HepG2 (cell line): ENCODE results near the gene SLC12A5. TPM values are rescaled to one million over a fixed set of nuclear protein-coding genes. Genes with fewer than 3 reads are reported as not detected.

Experiments
- BHLHE40 ChIP-seq: IDR thresholded peaks from 2 replicates; pipeline ENCODE4 v1.6.1; 2011; ENCODE audit warnings: low read length, improper control_type of control experiment
- MED8 ChIP-seq: sonication (generic); formaldehyde crosslinking; IDR thresholded peaks from 2 replicates; pipeline ENCODE4 v1.8.1; 2023; ENCODE audit warnings: mild to moderate bottlenecking, missing genetic modification reagents; ENCODE audit not compliant: insufficient replicate concordance
- NCOA5 ChIP-seq: sonication (generic); formaldehyde crosslinking; IDR thresholded peaks from 2 replicates; pipeline ENCODE4 v1.4.0; 2020; ENCODE audit warnings: missing genetic modification reagents
- NONO ChIP-seq, 2 experiments: fragments of 450-650 bp in 1 of 2; sonication (generic) in 1 of 2; formaldehyde crosslinking in 1 of 2; IDR thresholded peaks in 1 of 2; conservative IDR thresholded peaks in 1 of 2; 2 replicates each; pipeline versions ENCODE4 v1.6.1 to v1.8.0; 2017 to 2022; ENCODE audit warnings: mild to moderate bottlenecking in 1 of 2, missing genetic modification reagents in 1 of 2, moderate library complexity in 1 of 2
- PCBP2 ChIP-seq: fragments of 200-400 bp; formaldehyde crosslinking; optimal IDR thresholded peaks from 2 replicates; pipeline ENCODE3; 2018; ENCODE audit warnings: low read length, low read depth; ENCODE audit not compliant: poor library complexity, severe bottlenecking
- PHF20 ChIP-seq: sonication (generic); formaldehyde crosslinking; IDR thresholded peaks from 2 replicates; pipeline ENCODE4 v1.5.0; 2020; ENCODE audit warnings: mild to moderate bottlenecking, missing genetic modification reagents
- RBM22 ChIP-seq: fragments of 200-400 bp; formaldehyde crosslinking; optimal IDR thresholded peaks from 2 replicates; pipeline ENCODE3; 2017; ENCODE audit warnings: mild to moderate bottlenecking, low read length, moderate library complexity
- SALL1 ChIP-seq: sonication (generic); formaldehyde crosslinking; IDR thresholded peaks from 2 replicates; pipeline ENCODE4 v1.8.0; 2022; ENCODE audit warnings: mild to moderate bottlenecking, missing genetic modification reagents
- SP1 ChIP-seq, 2 experiments: fragments of 450-650 bp in 1 of 2; sonication (generic) in 1 of 2; formaldehyde crosslinking in 1 of 2; IDR thresholded peaks; 2 replicates each; pipeline versions ENCODE4 v1.4.0 to v1.6.1; 2016 to 2020; ENCODE audit warnings: missing genetic modification reagents in 1 of 2
- TEF ChIP-seq: sonication (generic); formaldehyde crosslinking; IDR thresholded peaks from 2 replicates; pipeline ENCODE4 v1.5.0; 2020; ENCODE audit warnings: missing genetic modification reagents
- TP53 ChIP-seq: sonication (generic); formaldehyde crosslinking; conservative IDR thresholded peaks from 2 replicates; pipeline ENCODE4 v1.4.0; 2020; ENCODE audit warnings: missing genetic modification reagents
- TSC22D2 ChIP-seq: sonication (generic); formaldehyde crosslinking; IDR thresholded peaks from 2 replicates; pipeline ENCODE4 v1.5.1; 2020; ENCODE audit warnings: missing genetic modification reagents, mild to moderate bottlenecking, borderline replicate concordance
- USF2 ChIP-seq, 2 experiments: sonication (generic) in 1 of 2; formaldehyde crosslinking in 1 of 2; IDR thresholded peaks; 2 replicates each; pipeline versions ENCODE4 v1.5.1 to v1.6.1; 2011 to 2020; ENCODE audit warnings: borderline replicate concordance in 1 of 2, low read depth in 1 of 2, low read length in 1 of 2, mild to moderate bottlenecking in 1 of 2, missing genetic modification reagents in 1 of 2, moderate library complexity in 1 of 2
- ZEB1 ChIP-seq: IDR thresholded peaks from 2 replicates; pipeline ENCODE4 v1.6.1; 2012; ENCODE audit warnings: mild to moderate bottlenecking, low read depth, inconsistent platforms; ENCODE audit not compliant: insufficient replicate concordance
- ZNF160 ChIP-seq: sonication (generic); formaldehyde crosslinking; IDR thresholded peaks from 2 replicates; pipeline ENCODE4 v1.8.0; 2022; ENCODE audit warnings: mild to moderate bottlenecking, inconsistent platforms, missing genetic modification reagents
- ZNF460 ChIP-seq: sonication (generic); formaldehyde crosslinking; IDR thresholded peaks from 2 replicates; pipeline ENCODE4 v1.5.1; 2020; ENCODE audit warnings: missing genetic modification reagents, mild to moderate bottlenecking, borderline replicate concordance
- ZNF775 ChIP-seq: sonication (generic); formaldehyde crosslinking; IDR thresholded peaks from 2 replicates; pipeline ENCODE4 v1.4.0; 2020; ENCODE audit warnings: missing genetic modification reagents, mild to moderate bottlenecking, moderate library complexity, borderline replicate concordance
- polyA plus RNA-seq, 8 experiments: library from polyadenylated mRNA; depleted of rRNA in 3 of 8; stranded (reverse) in 7 of 8; unstranded in 1 of 8; fragments of >200 nt; fragmentation: Illumina TruSeq in 4 of 8; extraction: Trizol in 4 of 8; gene quantifications; 2 replicates each; pipeline versions ENCODE4 v1.2.1 to v1.2.3, GENCODE V29; 2011 to 2016; ENCODE audit warnings: low read depth in 4 of 8, missing spikeins in 1 of 8, mixed read lengths in 1 of 8; ENCODE audit not compliant: insufficient read depth in 1 of 8
- total RNA-seq, 5 experiments: library from RNA; depleted of rRNA; stranded (reverse); fragments of >200 nt; fragmentation: Illumina TruSeq; extraction: Trizol; gene quantifications; 2 replicates each; pipeline ENCODE4 v1.2.3, GENCODE V29; 2016; ENCODE audit warnings: low read depth in 1 of 5
- TF ChIP-seq, protein P1 (sequence below): IDR thresholded peaks from 2 replicates; pipeline ENCODE4 v1.6.1; 2016; ENCODE audit warnings: low read depth, missing genetic modification reagents, missing compliant biosample characterization
- TF ChIP-seq, protein P2 (sequence below): IDR thresholded peaks from 2 replicates; pipeline ENCODE4 v1.6.1; 2016; ENCODE audit warnings: low read depth, borderline replicate concordance
- TF ChIP-seq, protein P3 (sequence below): sonication (generic); formaldehyde crosslinking; IDR thresholded peaks from 2 replicates; pipeline ENCODE4 v1.5.1; 2020; ENCODE audit warnings: mild to moderate bottlenecking, moderate library complexity, missing genetic modification reagents

Gene SLC12A5
- total and polyA plus RNA-seq, 2 of the 13 experiments (the other 11 are each of a cell fraction or from before 2014, with no cell fraction given) = 4.3 to 5.4 TPM

- TF ChIP-seq USF2 (IDR thresholded peaks at IDR 0.05; ENCODE audit: low read depth, low read length) (no peak), USF2 (CRISPR knock-in tag; IDR thresholded peaks at IDR 0.05; ENCODE audit: borderline replicate concordance) (no peak; the same call in 1 of the 2 replicates), ZEB1 (no peak), TSC22D2 (CRISPR knock-in tag) (no peak), SP1 (IDR thresholded peaks at IDR 0.05) (no peak), SP1 (CRISPR knock-in tag; IDR thresholded peaks at IDR 0.05) (no peak), MED8 (no peak), ZNF775 (no peak), TP53 (0 out of 2 replicates have a peak, but pooled peaks have one; percentile 2), ZNF160 (CRISPR knock-in tag) (no peak), TEF (CRISPR knock-in tag) (no peak), RBM22 (no peak), NONO (IDR thresholded peaks at IDR 0.05) (no peak), NONO (CRISPR knock-in tag; conservative IDR thresholded peaks at IDR 0.05) (no peak), BHLHE40 (no peak), PCBP2 (no peak), PHF20 (CRISPR knock-in tag) (no peak), ZNF460 (CRISPR knock-in tag) (no peak), NCOA5 (no peak), SALL1 (CRISPR knock-in tag) (no peak)
- TF ChIP-seq, protein P1, sequence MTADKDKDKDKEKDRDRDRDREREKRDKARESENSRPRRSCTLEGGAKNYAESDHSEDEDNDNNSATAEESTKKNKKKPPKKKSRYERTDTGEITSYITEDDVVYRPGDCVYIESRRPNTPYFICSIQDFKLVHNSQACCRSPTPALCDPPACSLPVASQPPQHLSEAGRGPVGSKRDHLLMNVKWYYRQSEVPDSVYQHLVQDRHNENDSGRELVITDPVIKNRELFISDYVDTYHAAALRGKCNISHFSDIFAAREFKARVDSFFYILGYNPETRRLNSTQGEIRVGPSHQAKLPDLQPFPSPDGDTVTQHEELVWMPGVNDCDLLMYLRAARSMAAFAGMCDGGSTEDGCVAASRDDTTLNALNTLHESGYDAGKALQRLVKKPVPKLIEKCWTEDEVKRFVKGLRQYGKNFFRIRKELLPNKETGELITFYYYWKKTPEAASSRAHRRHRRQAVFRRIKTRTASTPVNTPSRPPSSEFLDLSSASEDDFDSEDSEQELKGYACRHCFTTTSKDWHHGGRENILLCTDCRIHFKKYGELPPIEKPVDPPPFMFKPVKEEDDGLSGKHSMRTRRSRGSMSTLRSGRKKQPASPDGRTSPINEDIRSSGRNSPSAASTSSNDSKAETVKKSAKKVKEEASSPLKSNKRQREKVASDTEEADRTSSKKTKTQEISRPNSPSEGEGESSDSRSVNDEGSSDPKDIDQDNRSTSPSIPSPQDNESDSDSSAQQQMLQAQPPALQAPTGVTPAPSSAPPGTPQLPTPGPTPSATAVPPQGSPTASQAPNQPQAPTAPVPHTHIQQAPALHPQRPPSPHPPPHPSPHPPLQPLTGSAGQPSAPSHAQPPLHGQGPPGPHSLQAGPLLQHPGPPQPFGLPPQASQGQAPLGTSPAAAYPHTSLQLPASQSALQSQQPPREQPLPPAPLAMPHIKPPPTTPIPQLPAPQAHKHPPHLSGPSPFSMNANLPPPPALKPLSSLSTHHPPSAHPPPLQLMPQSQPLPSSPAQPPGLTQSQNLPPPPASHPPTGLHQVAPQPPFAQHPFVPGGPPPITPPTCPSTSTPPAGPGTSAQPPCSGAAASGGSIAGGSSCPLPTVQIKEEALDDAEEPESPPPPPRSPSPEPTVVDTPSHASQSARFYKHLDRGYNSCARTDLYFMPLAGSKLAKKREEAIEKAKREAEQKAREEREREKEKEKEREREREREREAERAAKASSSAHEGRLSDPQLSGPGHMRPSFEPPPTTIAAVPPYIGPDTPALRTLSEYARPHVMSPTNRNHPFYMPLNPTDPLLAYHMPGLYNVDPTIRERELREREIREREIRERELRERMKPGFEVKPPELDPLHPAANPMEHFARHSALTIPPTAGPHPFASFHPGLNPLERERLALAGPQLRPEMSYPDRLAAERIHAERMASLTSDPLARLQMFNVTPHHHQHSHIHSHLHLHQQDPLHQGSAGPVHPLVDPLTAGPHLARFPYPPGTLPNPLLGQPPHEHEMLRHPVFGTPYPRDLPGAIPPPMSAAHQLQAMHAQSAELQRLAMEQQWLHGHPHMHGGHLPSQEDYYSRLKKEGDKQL = no peak
- TF ChIP-seq, protein P2, sequence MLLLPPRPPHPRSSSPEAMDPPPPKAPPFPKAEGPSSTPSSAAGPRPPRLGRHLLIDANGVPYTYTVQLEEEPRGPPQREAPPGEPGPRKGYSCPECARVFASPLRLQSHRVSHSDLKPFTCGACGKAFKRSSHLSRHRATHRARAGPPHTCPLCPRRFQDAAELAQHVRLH (CRISPR knock-in tag) = no peak
- TF ChIP-seq, protein P3, sequence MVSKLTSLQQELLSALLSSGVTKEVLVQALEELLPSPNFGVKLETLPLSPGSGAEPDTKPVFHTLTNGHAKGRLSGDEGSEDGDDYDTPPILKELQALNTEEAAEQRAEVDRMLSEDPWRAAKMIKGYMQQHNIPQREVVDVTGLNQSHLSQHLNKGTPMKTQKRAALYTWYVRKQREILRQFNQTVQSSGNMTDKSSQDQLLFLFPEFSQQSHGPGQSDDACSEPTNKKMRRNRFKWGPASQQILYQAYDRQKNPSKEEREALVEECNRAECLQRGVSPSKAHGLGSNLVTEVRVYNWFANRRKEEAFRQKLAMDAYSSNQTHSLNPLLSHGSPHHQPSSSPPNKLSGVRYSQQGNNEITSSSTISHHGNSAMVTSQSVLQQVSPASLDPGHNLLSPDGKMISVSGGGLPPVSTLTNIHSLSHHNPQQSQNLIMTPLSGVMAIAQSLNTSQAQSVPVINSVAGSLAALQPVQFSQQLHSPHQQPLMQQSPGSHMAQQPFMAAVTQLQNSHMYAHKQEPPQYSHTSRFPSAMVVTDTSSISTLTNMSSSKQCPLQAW (CRISPR knock-in tag) = 0 out of 2 replicates have a peak, but pooled peaks have one; percentile 22
Observed at GRCh38 chr20:46089167-46089416, 60.1 kb downstream of the SLC12A5 start (continued).
